SJSA1 (cell line): ENCODE measurements around the gene STEEP1. TPM values are rescaled to one million over a fixed set of nuclear protein-coding genes. Genes with fewer than 3 reads are reported as not detected.

ENCODE experiments used
- DNase-seq, 2 experiments: peaks; one replicate each; pipeline ENCODE4 v3.0.0-alpha.2; 2015 to 2020; ENCODE audit warnings: low spot score in 2 of 2, low read depth in 1 of 2
- H3K27ac ChIP-seq: fragments of 250-450 bp; sonication (Bioruptor Pico); 2 replicates; pipeline ENCODE4 v1.5.1; 2020; ENCODE audit warnings: mild to moderate bottlenecking, moderate library complexity
- H3K27me3 ChIP-seq: fragments of 250-450 bp; sonication (Bioruptor Pico); replicated peaks from 2 replicates; pipeline ENCODE4 v1.5.1; 2020; ENCODE audit warnings: mild to moderate bottlenecking, moderate library complexity
- H3K36me3 ChIP-seq: fragments of 250-450 bp; sonication (Bioruptor Pico); 2 replicates; pipeline ENCODE4 v1.5.1; 2020; ENCODE audit warnings: mild to moderate bottlenecking
- H3K4me1 ChIP-seq: fragments of 250-450 bp; sonication (Bioruptor Pico); replicated peaks from 2 replicates; pipeline ENCODE4 v1.6.1; 2021; ENCODE audit warnings: mild to moderate bottlenecking
- H3K4me3 ChIP-seq: fragments of 250-450 bp; sonication (Bioruptor Pico); 2 replicates; pipeline ENCODE4 v1.5.1; 2020; ENCODE audit warnings: mild to moderate bottlenecking
- H3K9me3 ChIP-seq: fragments of 250-450 bp; sonication (Bioruptor Pico); replicated peaks from 2 replicates; pipeline ENCODE4 v1.5.1; 2020; ENCODE audit warnings: mild to moderate bottlenecking
- total RNA-seq: library from RNA; depleted of rRNA; stranded (reverse); fragments of >200 nt; shearing (Covaris generic); gene quantifications from 2 replicates; pipeline ENCODE4 v1.2.3, GENCODE V29; 2014; rRNA removed

STEEP1 gene
- total RNA-seq, 1 experiment from 2014 or later, result 68.8 TPM

GRCh38 chrX:119489212-119490074 is 75.8 kb downstream of the STEEP1 start:
- no peak overlapping the region for H3K27ac ChIP-seq
- DNase-seq, result no peak
- no peak overlapping the region for H3K4me3 ChIP-seq
- H3K27me3 ChIP-seq, result no peaks in the 10 kb centered on the region
- no peaks in the 10 kb centered on the region for H3K4me1 ChIP-seq
- no peaks in the 10 kb centered on the region for H3K36me3 ChIP-seq
- no peaks in the 10 kb centered on the region for H3K9me3 ChIP-seq

GRCh38 chrX:119488749-119489148 is 76.5 kb downstream of the STEEP1 start:
- H3K4me3 ChIP-seq, result no peak overlapping the region

More at GRCh38 chrX:119488749-119489148, 76.5 kb downstream of the STEEP1 start:
- no peaks in the 10 kb centered on the region for H3K4me1 ChIP-seq
- H3K36me3 ChIP-seq, result no peaks in the 10 kb centered on the region
- no peaks in the 10 kb centered on the region for H3K9me3 ChIP-seq
- no peaks in the 10 kb centered on the region for H3K27me3 ChIP-seq
- peak; percentile 38 to 51 for DNase-seq
- H3K27ac ChIP-seq, result no peak overlapping the region

Other genes starting within 250 kb of the STEEP1 start
- 18.0 and 31.5 TPM in 2 replicates for gene SLC25A43, start 166.1 kb downstream of the STEEP1 start, total RNA-seq
- 160 and 224 TPM in 2 replicates for gene SLC25A5, start 97.0 kb downstream of the STEEP1 start, total RNA-seq
- gene UBE2A, start 9.2 kb upstream of the STEEP1 start, total RNA-seq, result 46.0 and 60.0 TPM in 2 replicates
- 3.1 and 4.7 TPM in 2 replicates for gene NKRF, start 41.0 kb upstream of the STEEP1 start, total RNA-seq
- 12.9 and 21.2 TPM in 2 replicates for gene SEPTIN6, start 127.8 kb upstream of the STEEP1 start, total RNA-seq
- 0.19 and 1.6 TPM in 2 replicates for gene SOWAHD, start 193.2 kb upstream of the STEEP1 start, total RNA-seq
- 2,665 and 4,330 TPM in 2 replicates for gene RPL39, start 226.2 kb upstream of the STEEP1 start, total RNA-seq